ENCODE results near the gene CFAP251.
"Not testable (repeated sequence)": the region's sequence is repeated elsewhere in the genome, so short reads cannot be mapped to it uniquely, and the experiment has no call there.

Gene CFAP251

DNA sequence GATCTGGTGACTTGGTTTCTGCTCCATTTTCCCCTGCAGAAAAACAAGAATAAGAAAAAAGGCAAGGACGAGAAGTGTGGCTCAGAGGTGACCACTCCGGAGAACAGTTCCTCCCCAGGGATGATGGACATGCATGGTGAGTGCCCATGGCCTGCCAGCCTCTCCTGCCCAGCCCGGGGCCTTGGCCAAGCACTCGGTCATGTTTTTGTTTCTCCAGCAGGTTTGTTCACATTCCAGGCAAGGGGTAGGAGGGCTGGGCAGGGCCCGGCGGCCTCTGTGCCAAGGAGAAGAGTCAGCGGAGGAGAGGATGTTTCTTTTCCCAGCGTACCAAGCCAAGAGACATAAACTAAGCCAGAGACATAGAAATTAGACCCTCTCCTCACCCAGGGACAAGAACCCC, 116.9 kb downstream of the CFAP251 start:
- H3K4me1 ChIP-seq: peaks cover 6% of the 10 kb centered on the region
- H3K9me3 ChIP-seq (ENCODE audit: control insufficient read depth, low read length): no peaks in the 10 kb centered on the region
- H3K27ac ChIP-seq: peak overlapping the region; percentile 19
- TF ChIP-seq, protein P1, sequence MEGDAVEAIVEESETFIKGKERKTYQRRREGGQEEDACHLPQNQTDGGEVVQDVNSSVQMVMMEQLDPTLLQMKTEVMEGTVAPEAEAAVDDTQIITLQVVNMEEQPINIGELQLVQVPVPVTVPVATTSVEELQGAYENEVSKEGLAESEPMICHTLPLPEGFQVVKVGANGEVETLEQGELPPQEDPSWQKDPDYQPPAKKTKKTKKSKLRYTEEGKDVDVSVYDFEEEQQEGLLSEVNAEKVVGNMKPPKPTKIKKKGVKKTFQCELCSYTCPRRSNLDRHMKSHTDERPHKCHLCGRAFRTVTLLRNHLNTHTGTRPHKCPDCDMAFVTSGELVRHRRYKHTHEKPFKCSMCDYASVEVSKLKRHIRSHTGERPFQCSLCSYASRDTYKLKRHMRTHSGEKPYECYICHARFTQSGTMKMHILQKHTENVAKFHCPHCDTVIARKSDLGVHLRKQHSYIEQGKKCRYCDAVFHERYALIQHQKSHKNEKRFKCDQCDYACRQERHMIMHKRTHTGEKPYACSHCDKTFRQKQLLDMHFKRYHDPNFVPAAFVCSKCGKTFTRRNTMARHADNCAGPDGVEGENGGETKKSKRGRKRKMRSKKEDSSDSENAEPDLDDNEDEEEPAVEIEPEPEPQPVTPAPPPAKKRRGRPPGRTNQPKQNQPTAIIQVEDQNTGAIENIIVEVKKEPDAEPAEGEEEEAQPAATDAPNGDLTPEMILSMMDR (IDR thresholded peaks at IDR 0.05): no peak
- no peak overlapping the region for H3K4me3 ChIP-seq (ENCODE audit: low read depth, low read length)
- H3K27me3 ChIP-seq (ENCODE audit: control insufficient read depth, insufficient read depth, low read length): no peaks in the 10 kb centered on the region
- no peak overlapping the region for H2AFZ ChIP-seq
- no peaks in the 10 kb centered on the region for H3K36me3 ChIP-seq (ENCODE audit: control insufficient read depth, insufficient read depth, low read length)
- no peak overlapping the region for H3K9ac ChIP-seq
- H3K4me2 ChIP-seq (ENCODE audit: low read length): peak overlapping the region; percentile 5
- H3K79me2 ChIP-seq: peaks cover 30% of the 10 kb centered on the region

DNA sequence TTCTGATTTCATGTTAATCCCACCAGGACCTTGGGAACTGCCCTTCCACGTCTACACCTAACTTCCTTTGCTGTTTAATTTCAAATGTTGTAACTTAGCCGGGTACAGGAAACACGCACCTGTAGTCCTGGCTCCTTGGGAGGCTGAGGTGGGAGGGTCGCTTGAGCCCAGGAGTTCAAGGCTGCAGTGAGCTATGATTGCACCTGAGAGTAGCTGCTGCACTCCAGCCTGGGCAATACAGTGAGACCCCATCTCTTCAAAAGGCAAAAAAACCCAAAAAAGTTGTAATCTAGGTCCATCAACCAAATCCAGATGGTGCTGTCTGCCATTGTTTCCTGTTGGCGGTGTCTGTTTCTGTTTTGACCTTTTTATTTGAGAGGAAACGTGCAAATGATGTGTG, 117.8 kb downstream of the CFAP251 start:
- Histone ChIP-seq H3K36me3 (ENCODE audit: control insufficient read depth, insufficient read depth, low read length) (no peaks in the 10 kb centered on the region), H3K79me2 (peaks cover 21% of the 10 kb centered on the region), H3K9ac (no peak overlapping the region), H2AFZ (no peak overlapping the region), H3K27me3 (ENCODE audit: control insufficient read depth, insufficient read depth, low read length) (no peaks in the 10 kb centered on the region), H3K4me2 (ENCODE audit: low read length) (no peak overlapping the region), H3K4me3 (ENCODE audit: low read depth, low read length) (no peak overlapping the region), H3K9me3 (ENCODE audit: control insufficient read depth, low read length) (no peaks in the 10 kb centered on the region), H3K4me1 (peaks cover 6% of the 10 kb centered on the region), H3K27ac (no peak overlapping the region)
- TF ChIP-seq, protein P1 (IDR thresholded peaks at IDR 0.05): no peak

DNA sequence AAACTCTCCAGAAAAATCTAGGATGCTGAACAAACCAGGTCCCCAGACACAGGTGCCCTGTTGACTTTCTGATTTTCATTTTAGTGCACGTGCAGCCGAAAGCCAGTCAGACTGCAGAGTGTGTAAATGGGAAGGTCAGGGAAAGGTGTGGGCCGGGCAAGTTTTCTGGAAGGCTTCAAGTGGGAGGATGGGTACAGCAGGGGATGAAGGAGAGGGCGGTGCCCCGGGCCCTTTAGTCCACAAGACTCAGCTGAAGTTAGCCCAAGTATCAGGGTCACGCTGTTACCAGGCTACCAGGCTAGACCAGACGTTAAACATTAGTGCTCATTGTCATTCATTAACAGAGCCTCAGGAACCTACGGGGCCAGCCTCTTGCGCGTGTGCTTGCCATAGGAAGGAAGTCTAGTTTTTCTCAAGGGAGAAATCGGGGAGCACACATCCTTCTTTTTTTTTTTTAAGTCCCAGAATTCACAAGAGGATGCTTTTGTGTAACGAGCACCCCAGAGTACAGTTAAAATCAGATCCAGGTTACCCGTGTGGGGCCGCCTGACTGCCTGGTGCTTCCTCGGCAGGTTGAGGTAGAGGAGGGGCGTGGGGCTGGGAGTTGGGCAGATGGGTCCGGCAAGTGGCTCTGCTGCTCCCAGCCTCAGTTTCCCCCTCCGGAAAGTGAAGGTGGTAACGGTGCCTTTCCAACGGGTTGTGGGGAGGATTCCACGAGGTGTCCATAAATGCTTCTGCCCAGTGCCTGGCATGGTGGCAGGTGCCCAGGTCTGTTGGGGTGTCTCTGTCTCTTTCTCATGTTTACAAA, 122.4 kb downstream of the CFAP251 start:
- Histone ChIP-seq H3K79me2 (peaks cover 6% of the 10 kb centered on the region), H3K4me2 (ENCODE audit: low read length) (no peak overlapping the region), H3K27ac (no peak overlapping the region), H3K4me3 (ENCODE audit: low read depth, low read length) (no peak overlapping the region), H3K27me3 (ENCODE audit: control insufficient read depth, insufficient read depth, low read length) (no peaks in the 10 kb centered on the region), H3K9ac (no peak overlapping the region), H3K4me1 (no peaks in the 10 kb centered on the region), H3K36me3 (ENCODE audit: control insufficient read depth, insufficient read depth, low read length) (no peaks in the 10 kb centered on the region), H2AFZ (no peak overlapping the region), H3K9me3 (ENCODE audit: control insufficient read depth, low read length) (no peaks in the 10 kb centered on the region)
- TF ChIP-seq, protein P1 (IDR thresholded peaks at IDR 0.05): no peak

DNA sequence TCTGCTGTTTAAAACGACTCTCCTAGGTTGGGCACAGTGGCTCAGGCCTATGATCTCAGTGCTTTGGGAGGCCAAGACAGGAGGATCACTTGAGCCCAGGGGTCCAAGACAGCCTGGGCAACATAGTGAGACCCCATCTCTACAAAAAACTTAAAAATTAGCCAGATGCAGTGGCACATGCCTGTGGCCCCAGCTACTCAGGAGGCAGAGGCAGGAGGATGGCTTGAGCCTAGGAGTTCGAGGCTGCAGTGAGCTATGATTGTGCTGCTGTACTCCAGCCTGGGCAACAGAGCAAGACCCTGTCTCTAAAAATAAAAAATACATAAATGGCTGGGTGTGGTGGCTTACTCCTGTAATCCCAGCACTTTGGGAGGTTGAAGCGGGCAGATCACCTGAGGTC, 123.1 kb downstream of the CFAP251 start:
- not testable (repeated sequence) for H3K9ac ChIP-seq; H3K36me3 ChIP-seq (ENCODE audit: control insufficient read depth, insufficient read depth, low read length); H2AFZ ChIP-seq; H3K4me1 ChIP-seq; H3K27ac ChIP-seq; H3K4me3 ChIP-seq (ENCODE audit: low read depth, low read length); H3K27me3 ChIP-seq (ENCODE audit: control insufficient read depth, insufficient read depth, low read length); H3K4me2 ChIP-seq (ENCODE audit: low read length); H3K79me2 ChIP-seq; H3K9me3 ChIP-seq (ENCODE audit: control insufficient read depth, low read length)

DNA sequence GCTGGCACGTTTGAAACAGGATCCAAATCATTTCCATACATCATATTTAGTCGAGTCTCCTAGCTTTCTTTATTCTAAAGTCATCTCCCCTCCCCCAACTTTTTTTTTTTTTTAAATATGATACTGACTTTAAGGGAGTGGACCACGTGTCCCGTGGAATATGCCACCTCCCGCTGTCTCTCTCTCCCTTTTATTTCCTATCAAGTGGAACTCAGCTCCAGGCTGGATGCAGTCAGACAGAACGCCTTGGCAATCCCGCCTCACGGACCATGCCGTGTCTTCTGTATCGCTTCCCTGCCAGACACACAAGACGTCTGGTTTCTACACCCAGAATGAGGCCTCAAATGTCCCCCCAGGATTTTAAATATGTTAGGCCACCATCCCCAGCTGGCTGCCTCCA, 124.5 kb downstream of the CFAP251 start:
- H3K9ac ChIP-seq: no peak overlapping the region
- no peaks in the 10 kb centered on the region for H3K36me3 ChIP-seq (ENCODE audit: control insufficient read depth, insufficient read depth, low read length)
- no peaks in the 10 kb centered on the region for H3K4me1 ChIP-seq
- no peak overlapping the region for H3K4me3 ChIP-seq (ENCODE audit: low read depth, low read length)
- TF ChIP-seq, protein P1 (IDR thresholded peaks at IDR 0.05): no peak
- no peak overlapping the region for H3K27ac ChIP-seq
- H2AFZ ChIP-seq: no peak overlapping the region
- H3K4me2 ChIP-seq (ENCODE audit: low read length): no peak overlapping the region
- no peaks in the 10 kb centered on the region for H3K79me2 ChIP-seq
- no peaks in the 10 kb centered on the region for H3K27me3 ChIP-seq (ENCODE audit: control insufficient read depth, insufficient read depth, low read length)
- H3K9me3 ChIP-seq (ENCODE audit: control insufficient read depth, low read length): no peaks in the 10 kb centered on the region
